Pancreas (tissue), 10 donors: ENCODE measurements around the gene NT5M. TPM values are rescaled to one million over a fixed set of nuclear protein-coding genes. Genes with fewer than 3 reads are reported as not detected.

Source experiments
- ATAC-seq, 4 donors: fragments of 200-7000 bp; cut with Tn5 transposase; one replicate each; pipeline versions ENCODE4 v1.8.0 to v1.9.1; 2020; ENCODE audit warnings: mild to moderate bottlenecking in 4 of 4, moderate library complexity in 4 of 4
- DNase-seq, 6 donors: peaks; one replicate each; pipeline ENCODE4 v3.0.0-alpha.2; 2020
- FAIRE-seq: peaks from 2 replicates; lab custom pipeline; 2012; peaks lifted over from hg19 to GRCh38; lab: Jason Lieb, UNC
- H3K27ac ChIP-seq, 4 donors: fragments of 200-600 bp; sonication (generic); 1 replicate in 3 of 4; 2 replicates in 1 of 4; pipeline versions ENCODE4 v1.5.0 to v1.8.0; 2020
- H3K27me3 ChIP-seq, 4 donors: fragments of 200-600 bp; one replicate each; pipeline ENCODE4 v1.8.0; 2021
- H3K36me3 ChIP-seq, 3 donors: fragments of 200-600 bp; sonication (generic) in 1 of 3; one replicate each; pipeline versions ENCODE4 v1.5.0 to v1.8.0; 2020 to 2021
- H3K4me1 ChIP-seq, 3 donors: fragments of 200-600 bp; one replicate each; pipeline ENCODE4 v1.8.0; 2021
- H3K4me3 ChIP-seq, 4 donors: fragments of 200-600 bp; sonication (generic) in 2 of 4; one replicate each; pipeline versions ENCODE4 v1.5.0 to v1.8.0; 2020 to 2021
- H3K9me3 ChIP-seq, 4 donors: fragments of 200-600 bp; one replicate each; pipeline ENCODE4 v1.8.0; 2021
- CTCF ChIP-seq, 4 donors: fragments of 200-600 bp; sonication (generic) in 3 of 4; IDR thresholded peaks; one replicate each; pipeline versions ENCODE4 v1.5.0 to v1.8.0; 2021; ENCODE audit warnings: antibody characterized with exemption in 4 of 4
- WGBS, 2 donors: extraction: QIAGEN DNeasy Blood & Tissue Kit; methylation state at CpG; one replicate each; pipeline ENCODE4 v1.1.7; 2013; 5-methylcytosine and 5-hydroxymethylcytosine counted together
- intact Hi-C, 3 donors: fragments of 100-400 bp; cut with DNase I; formaldehyde crosslinking; loops; one replicate each; pipeline versions ENCODE4 v1.11.1 to v1.14.2; 2022
- polyA plus RNA-seq, 2 donors: library from polyadenylated mRNA; stranded (reverse); fragments of 200-250 nt; gene quantifications; one replicate each; pipeline ENCODE4 v1.2.3, GENCODE V29; 2013
- total RNA-seq, 6 donors: library from RNA; stranded (reverse); fragmentation: NEBNext Ultra II Directional in 4 of 6; extraction: Animal tissue kit (Norgen Biotek cat#: 25700) in 4 of 6; gene quantifications; one replicate each; pipeline versions ENCODE4 v1.2.1 to v1.2.4, GENCODE V29; 2021 to 2023
- donor health status: healthy with polysubstance abuse.
- donor health status: DM: no; HTN: no; CAD: no; lungs with moderate emphysema.
- donor health status: DM: no; HTN: no; CAD: no.
- donor health status: control.
- donor health status: control.
- donor health status: Bipolar disorder and iron deficiency.
- donor health status: DM: yes; HTN: yes; CAD: no.
- donor health status: DM: no; HTN: no; CAD: no.
- donor health status: DM: no; HTN: no; CAD: no.
- donor health status: DM: yes; HTN: yes; CAD: no.

NT5M gene
- total and polyA plus RNA-seq, 8 donors = 0.83 to 3.3 (median 1.5) TPM

- Histone ChIP-seq H3K4me1 (no peaks in the 10 kb centered on the region), H3K9me3 (no peaks in the 10 kb centered on the region), H3K36me3 (no peaks in the 10 kb centered on the region), H3K4me3 (no peak overlapping the region), H3K27me3 (no peaks in the 10 kb centered on the region), H3K27ac (no peak overlapping the region)
- no peak for TF ChIP-seq CTCF (IDR thresholded peaks at IDR 0.05)
- DNase-seq (peak in 1 of 6 donors; percentile 32), ATAC-seq (no peak), FAIRE-seq (no peak)
- WGBS, 2 donors = 86 to 91% methylated on average over 10 of the region's 10 CpGs
- intact Hi-C loops = no loop called here
Observed at GRCh38 chr17:17325228-17325627, 22.1 kb downstream of the NT5M start.

- no peak for TF ChIP-seq CTCF (IDR thresholded peaks at IDR 0.05)
- intact Hi-C loops = no loop called here
- Histone ChIP-seq H3K36me3 (no peaks in the 10 kb centered on the region), H3K9me3 (no peaks in the 10 kb centered on the region), H3K27ac (no peak overlapping the region), H3K27me3 (no peaks in the 10 kb centered on the region), H3K4me1 (no peaks in the 10 kb centered on the region), H3K4me3 (no peak overlapping the region)
- FAIRE-seq (no peak), DNase-seq (peak in 1 of 6 donors; percentile 29), ATAC-seq (no peak)
- WGBS, 2 donors = 78 to 86% methylated on average over 9 of the region's 9 CpGs
Observed at GRCh38 chr17:17325816-17326215, 22.6 kb downstream of the NT5M start.

- WGBS, 2 donors = 90 to 95% methylated on average over 13 of the region's 13 CpGs
- ATAC-seq (no peak), FAIRE-seq (no peak), DNase-seq (peak in 1 of 6 donors; percentile 36)
- Histone ChIP-seq H3K36me3 (no peaks in the 10 kb centered on the region), H3K4me3 (no peak overlapping the region), H3K4me1 (no peaks in the 10 kb centered on the region), H3K27ac (no peak overlapping the region), H3K9me3 (no peaks in the 10 kb centered on the region), H3K27me3 (no peaks in the 10 kb centered on the region)
- no peak for TF ChIP-seq CTCF (IDR thresholded peaks at IDR 0.05)
- intact Hi-C loops = no loop called here
Observed at GRCh38 chr17:17326275-17326875, 23.2 kb downstream of the NT5M start.

- H3K4me1 ChIP-seq = no peaks in the 10 kb centered on the region
- ATAC-seq (no peak), FAIRE-seq (no peak), DNase-seq (peak in 1 of 6 donors; percentile 25)
- no peak overlapping the region for H3K4me3 ChIP-seq
- no peaks in the 10 kb centered on the region for H3K27me3 ChIP-seq
- TF ChIP-seq CTCF (IDR thresholded peaks at IDR 0.05) = no peak
- no peaks in the 10 kb centered on the region for H3K36me3 ChIP-seq
- 79 to 88% methylated on average over 8 of the region's 8 CpGs for WGBS, 2 donors
- H3K9me3 ChIP-seq = no peaks in the 10 kb centered on the region
- intact Hi-C loops = no loop called here
- H3K27ac ChIP-seq = no peak overlapping the region
Observed at GRCh38 chr17:17328251-17328650, 25.1 kb downstream of the NT5M start.

GRCh38 chr17:17341452-17341851 lies 38.3 kb downstream of the NT5M start:
- no peaks in the 10 kb centered on the region for H3K9me3 ChIP-seq
- FAIRE-seq = no peak
- no peak for ATAC-seq
- TF ChIP-seq CTCF (IDR thresholded peaks at IDR 0.05) = no peak
- no peak overlapping the region for H3K4me3 ChIP-seq
- 82 to 87% methylated on average over 7 of the region's 7 CpGs for WGBS, 2 donors
- H3K27me3 ChIP-seq = no peaks in the 10 kb centered on the region
- intact Hi-C loops = no loop called here
- no peaks in the 10 kb centered on the region for H3K36me3 ChIP-seq
- H3K27ac ChIP-seq = no peak overlapping the region
- no peaks in the 10 kb centered on the region for H3K4me1 ChIP-seq
- DNase-seq = peak in 1 of 6 donors; percentile 7
